A673 (cell line): ENCODE results near the gene ANAPC16. TPM values are rescaled to one million over a fixed set of nuclear protein-coding genes. Genes with fewer than 3 reads are reported as not detected.

Experiments
- BruUV-seq: library from RNA; stranded (reverse); fragments of 400-500 nt; replicated peaks from 2 replicates; lab custom pipeline; 2021; lab: Mats Ljungman, UMichigan
- CTCF ChIA-PET: fragments of 300-600 bp; sonication (Branson Sonifier 250); formaldehyde crosslinking; loops from one replicate; lab custom pipeline; 2022; ENCODE audit warnings: antibody characterized with exemption; lab: Charles Lee
- POLR2A ChIA-PET: fragments of 300-600 bp; sonication (Branson Sonifier 250); formaldehyde crosslinking; loops from one replicate; lab custom pipeline; 2022; ENCODE audit warnings: antibody characterized with exemption; ENCODE audit not compliant: low non-redundant PET; lab: Charles Lee
- DNase-seq: peaks from one replicate; pipeline ENCODE4 v3.0.0-alpha.2; 2015; ENCODE audit warnings: low spot score
- H3K27ac ChIP-seq: fragments of 200-600 bp; sonication (generic); 2 replicates; pipeline ENCODE4 v1.5.1; 2016; ENCODE audit warnings: mixed run types, low read depth, mild to moderate bottlenecking, mixed read lengths, antibody characterized with exemption, low read length; ENCODE audit not compliant: poor library complexity, severe bottlenecking
- H3K27me3 ChIP-seq: fragments of 200-600 bp; sonication (generic); replicated peaks from 2 replicates; pipeline ENCODE4 v1.6.1; 2017; ENCODE audit warnings: mixed run types, low read depth, mild to moderate bottlenecking, mixed read lengths, antibody characterized with exemption, low read length; ENCODE audit not compliant: insufficient read depth, poor library complexity
- H3K36me3 ChIP-seq: fragments of 200-600 bp; sonication (generic); 2 replicates; pipeline ENCODE4 v1.6.1; 2016; ENCODE audit warnings: mixed run types, mild to moderate bottlenecking, mixed read lengths, antibody characterized with exemption, low read length; ENCODE audit not compliant: insufficient read depth, poor library complexity, severe bottlenecking
- H3K4me1 ChIP-seq: fragments of 200-600 bp; sonication (generic); 2 replicates; pipeline ENCODE4 v1.6.1; 2017; ENCODE audit warnings: mixed run types, mild to moderate bottlenecking, mixed read lengths, antibody characterized with exemption, low read length; ENCODE audit not compliant: insufficient read depth, poor library complexity, severe bottlenecking
- H3K4me3 ChIP-seq: fragments of 200-600 bp; sonication (generic); 2 replicates; pipeline ENCODE4 v1.5.1; 2016; ENCODE audit warnings: low read depth, mixed run types, mild to moderate bottlenecking, mixed read lengths, low read length; ENCODE audit not compliant: poor library complexity, severe bottlenecking
- H3K9me3 ChIP-seq: fragments of 200-600 bp; sonication (generic); 2 replicates; pipeline ENCODE4 v1.6.1; 2016; ENCODE audit warnings: mixed run types, low read depth, mild to moderate bottlenecking, mixed read lengths, antibody characterized with exemption, low read length; ENCODE audit not compliant: poor library complexity, severe bottlenecking
- EZH2 ChIP-seq: fragments of 200-600 bp; sonication (generic); IDR thresholded peaks from 2 replicates; pipeline ENCODE4 v1.6.1; 2017; ENCODE audit warnings: borderline replicate concordance, low read depth, mild to moderate bottlenecking, mixed read lengths, antibody characterized with exemption, low read length; ENCODE audit not compliant: poor library complexity, severe bottlenecking
- intact Hi-C: fragments of 100-400 bp; cut with micrococcal nuclease; formaldehyde crosslinking; loops from one replicate; pipeline ENCODE4 v1.10.0; 2022; ENCODE audit not compliant: unreplicated experiment
- total RNA-seq: library from RNA; stranded (reverse); gene quantifications from 2 replicates; pipeline ENCODE4 v1.2.3, GENCODE V29; 2021
- TF ChIP-seq, protein P1 (sequence below): fragments of 300-800, 200-600 bp; sonication (generic); conservative IDR thresholded peaks from 2 replicates; pipeline ENCODE4 v1.5.1; 2017; ENCODE audit warnings: low read depth, mild to moderate bottlenecking, antibody characterized with exemption, low read length, moderate library complexity, mixed read lengths

Gene ANAPC16
- total RNA-seq, 1 experiment from 2014 or later = 57.6 TPM

DNA sequence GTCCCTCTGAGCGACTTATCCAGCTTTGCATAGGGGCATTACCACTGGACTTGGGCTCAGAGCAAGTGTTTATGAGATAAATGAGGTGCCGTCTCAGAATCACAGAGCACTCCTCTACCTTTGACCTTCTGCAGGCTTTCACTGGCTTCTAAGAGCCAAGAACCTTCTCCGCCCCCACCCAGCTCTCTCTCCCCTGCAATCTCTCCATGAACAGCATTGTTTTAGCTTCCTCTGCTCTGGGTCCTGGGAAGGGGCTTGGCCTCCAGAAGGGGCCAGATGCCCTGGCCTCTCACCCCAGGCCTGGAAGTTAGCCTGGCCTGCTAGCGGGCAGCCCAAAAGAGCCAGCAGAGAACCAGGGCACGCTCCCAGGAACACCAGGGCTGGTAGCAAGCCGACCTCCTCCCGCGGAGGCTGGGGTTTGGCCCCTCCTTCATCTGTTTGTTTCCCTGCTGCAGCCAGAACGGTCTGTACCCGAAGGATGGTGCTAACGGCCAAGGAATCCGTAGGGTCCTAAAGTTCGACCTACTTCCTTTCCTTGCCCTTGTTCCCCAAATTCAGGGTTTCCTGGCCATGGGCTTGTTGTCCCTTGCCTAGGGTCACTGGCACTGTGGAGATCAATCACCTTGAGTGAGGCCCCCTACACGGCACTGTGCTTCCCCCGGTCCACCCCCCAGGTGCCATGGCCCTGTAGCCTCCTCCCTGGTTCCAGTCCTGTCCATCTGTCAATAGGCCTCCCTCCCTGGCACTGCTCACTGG lies 39.2 kb downstream of the ANAPC16 start:
- ChIA-PET CTCF (interaction anchor here (0.6 kb wide), 1 partner anchor 29 kb away, joined by 6 read pairs; no protein-coding TSS in a partner anchor), POLR2A (interaction anchor here (0.6 to 0.7 kb wide), 3 partner anchors 14 to 87 kb away, joined by 3 read pairs; no protein-coding TSS in a partner anchor)
- no peak overlapping the region for H3K4me3 ChIP-seq
- intact Hi-C loops = no loop called here
- no peaks in the 10 kb centered on the region for H3K27me3 ChIP-seq
- peak overlapping the region; percentile 57 for H3K27ac ChIP-seq
- no peaks in the 10 kb centered on the region for H3K36me3 ChIP-seq
- DNase-seq = peak; percentile 72
- no peaks in the 10 kb centered on the region for H3K9me3 ChIP-seq
- no TSS peak for BruUV-seq
- H3K4me1 ChIP-seq = peaks cover 33% of the 10 kb centered on the region
- TF ChIP-seq, protein P1, sequence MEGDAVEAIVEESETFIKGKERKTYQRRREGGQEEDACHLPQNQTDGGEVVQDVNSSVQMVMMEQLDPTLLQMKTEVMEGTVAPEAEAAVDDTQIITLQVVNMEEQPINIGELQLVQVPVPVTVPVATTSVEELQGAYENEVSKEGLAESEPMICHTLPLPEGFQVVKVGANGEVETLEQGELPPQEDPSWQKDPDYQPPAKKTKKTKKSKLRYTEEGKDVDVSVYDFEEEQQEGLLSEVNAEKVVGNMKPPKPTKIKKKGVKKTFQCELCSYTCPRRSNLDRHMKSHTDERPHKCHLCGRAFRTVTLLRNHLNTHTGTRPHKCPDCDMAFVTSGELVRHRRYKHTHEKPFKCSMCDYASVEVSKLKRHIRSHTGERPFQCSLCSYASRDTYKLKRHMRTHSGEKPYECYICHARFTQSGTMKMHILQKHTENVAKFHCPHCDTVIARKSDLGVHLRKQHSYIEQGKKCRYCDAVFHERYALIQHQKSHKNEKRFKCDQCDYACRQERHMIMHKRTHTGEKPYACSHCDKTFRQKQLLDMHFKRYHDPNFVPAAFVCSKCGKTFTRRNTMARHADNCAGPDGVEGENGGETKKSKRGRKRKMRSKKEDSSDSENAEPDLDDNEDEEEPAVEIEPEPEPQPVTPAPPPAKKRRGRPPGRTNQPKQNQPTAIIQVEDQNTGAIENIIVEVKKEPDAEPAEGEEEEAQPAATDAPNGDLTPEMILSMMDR = 0 out of 2 replicates have a peak, but pooled peaks have one; percentile 9
- TF ChIP-seq EZH2 = no peak

DNA sequence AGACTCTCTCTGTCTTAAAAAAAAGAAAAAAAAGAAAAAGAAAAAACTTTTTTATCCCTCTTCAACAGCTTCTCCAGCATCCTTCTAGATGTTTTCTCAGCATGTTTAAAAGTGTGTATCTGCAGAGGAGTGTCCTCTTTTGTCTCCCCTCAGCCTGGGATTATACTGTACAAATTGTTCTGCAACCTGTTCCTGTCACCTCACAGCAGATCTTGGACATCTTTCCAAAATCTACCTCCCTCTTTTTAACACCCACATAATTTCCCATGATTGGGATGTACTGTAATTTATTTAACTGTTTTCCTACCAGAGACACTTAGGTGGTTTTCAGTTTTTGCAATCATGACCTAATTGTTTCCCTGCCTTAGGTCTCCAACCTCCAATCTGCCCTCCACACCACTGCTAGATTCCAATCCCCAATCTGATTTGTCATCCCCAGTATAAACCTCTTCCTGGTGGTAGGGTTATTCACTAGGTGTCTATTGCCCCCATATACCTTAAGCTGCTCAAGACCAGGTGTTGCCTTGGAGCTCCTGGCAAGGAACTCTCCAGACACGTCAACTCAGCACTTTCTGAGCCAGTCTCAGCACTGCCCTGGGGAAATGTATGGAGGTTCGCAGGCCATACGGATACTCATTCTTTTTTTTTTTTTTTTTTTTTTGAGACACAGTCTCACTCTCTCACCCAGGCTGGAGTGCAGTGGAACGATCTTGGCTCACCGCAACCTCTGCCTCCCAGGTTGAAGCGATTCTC lies 40.3 kb downstream of the ANAPC16 start:
- Histone ChIP-seq H3K4me3 (no peak overlapping the region), H3K27ac (no peak overlapping the region), H3K36me3 (no peaks in the 10 kb centered on the region), H3K27me3 (no peaks in the 10 kb centered on the region), H3K9me3 (no peaks in the 10 kb centered on the region), H3K4me1 (peaks cover 41% of the 10 kb centered on the region)
- ChIA-PET POLR2A (interaction anchor here (0.6 kb wide), 1 partner anchor 73 kb away, joined by 3 read pairs; no protein-coding TSS in a partner anchor), CTCF (interaction anchor here (0.6 kb wide), 1 partner anchor 27 kb away, joined by 6 read pairs; no protein-coding TSS in a partner anchor)
- TF ChIP-seq, protein P1 = no peak
- no peak for TF ChIP-seq EZH2
- DNase-seq = no peak
- intact Hi-C loops = no loop called here
- no TSS peak for BruUV-seq

DNA sequence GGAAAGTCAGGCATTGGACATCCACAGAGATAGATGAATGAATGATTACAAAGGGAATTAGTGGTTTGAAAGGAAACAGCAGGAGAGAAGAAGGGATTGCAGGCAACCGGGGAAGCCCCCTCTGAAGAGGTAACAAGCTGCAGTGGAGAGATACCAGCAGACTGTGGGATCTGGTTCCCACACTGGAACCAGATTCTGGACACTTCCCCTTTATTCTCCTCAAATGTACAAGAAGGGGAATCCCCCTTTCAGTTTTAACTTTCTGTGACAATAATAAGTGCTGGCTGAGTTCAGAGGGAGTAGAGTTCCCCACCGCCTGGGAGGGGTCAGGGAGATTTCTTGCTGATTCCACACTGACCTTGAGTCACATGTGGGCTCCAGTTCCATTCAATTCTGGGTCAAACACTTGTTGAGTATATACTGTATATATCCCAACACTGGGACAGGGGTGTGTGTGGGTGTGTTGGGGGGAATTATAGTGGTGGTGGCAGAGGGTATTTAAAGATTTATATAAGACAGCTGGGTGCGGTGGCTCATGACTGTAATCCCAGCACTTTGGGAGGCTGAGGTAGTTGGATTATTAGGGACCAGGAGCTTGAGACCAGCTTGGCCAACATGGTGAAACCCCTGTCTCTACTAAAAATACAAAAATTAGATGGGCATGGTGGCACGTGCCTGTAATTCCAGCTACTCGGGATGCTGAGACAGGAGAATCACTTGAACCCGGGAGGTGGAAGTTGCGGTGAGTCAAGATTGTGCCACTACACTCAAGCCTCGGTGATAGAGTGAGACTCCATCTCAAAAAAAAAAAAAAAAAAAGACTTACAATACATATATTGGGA lies 41.5 kb downstream of the ANAPC16 start:
- Histone ChIP-seq H3K36me3 (no peaks in the 10 kb centered on the region), H3K27me3 (no peaks in the 10 kb centered on the region), H3K4me3 (no peak overlapping the region), H3K4me1 (peaks cover 49% of the 10 kb centered on the region), H3K9me3 (no peaks in the 10 kb centered on the region), H3K27ac (peak overlapping the region; percentile 11)
- BruUV-seq = no TSS peak
- intact Hi-C loops = no loop called here
- no peak for DNase-seq
- TF ChIP-seq EZH2 = no peak
- TF ChIP-seq, protein P1 = no peak
- ChIA-PET POLR2A (interaction anchor here (1.2 kb wide), 1 partner anchor 15 kb away, joined by 44 read pairs; no protein-coding TSS in a partner anchor), CTCF (no interaction called here)
